NCI-H2196 treated with DMSO at 0.1 percent for 48 hours (cell line): ENCODE measurements around the gene MGAM2.

ENCODE experiments used
- DNase-seq: peaks from one replicate; lab custom pipeline; 2025; ENCODE audit not compliant: unreplicated experiment; lab: John Stamatoyannopoulos, UW

The MGAM2 gene

DNA sequence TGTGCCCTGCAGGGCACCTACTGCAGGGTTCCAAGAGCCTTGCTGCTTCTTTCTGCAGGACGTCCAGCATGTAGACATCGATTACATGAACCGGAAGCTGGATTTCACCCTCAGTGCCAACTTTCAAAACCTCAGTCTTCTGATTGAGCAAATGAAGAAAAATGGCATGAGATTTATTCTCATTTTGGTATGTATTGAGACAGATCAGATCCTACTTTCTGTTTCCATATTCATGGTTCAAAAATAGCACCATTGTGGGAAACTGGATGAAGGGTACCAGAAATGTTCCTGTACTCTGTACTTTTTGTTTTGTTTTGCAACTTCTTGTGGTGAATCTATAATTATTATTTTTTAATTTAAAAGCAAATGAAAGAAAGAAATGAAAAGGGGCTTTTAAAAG is 64.1 kb downstream of the MGAM2 start:
- DNase-seq: no peak

DNA sequence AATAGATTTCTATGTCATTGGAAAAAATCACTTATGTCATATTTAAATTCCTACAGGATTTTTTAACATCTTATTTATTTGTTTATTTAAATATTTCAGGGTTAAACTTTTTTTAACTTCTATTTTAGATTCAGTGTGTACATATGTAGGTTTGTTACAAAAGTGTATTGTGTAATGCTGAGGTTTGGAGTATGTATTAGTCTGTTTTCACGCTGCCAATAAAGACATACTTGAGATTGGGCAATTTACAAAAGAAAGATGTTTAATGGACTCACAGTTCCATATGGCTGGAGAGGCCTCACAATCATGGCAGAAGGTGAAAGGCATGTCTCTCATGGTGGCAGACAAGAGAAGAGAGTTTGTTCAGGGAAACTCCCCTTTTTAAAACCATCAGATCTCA is 65.4 kb downstream of the MGAM2 start:
- no peak for DNase-seq

DNA sequence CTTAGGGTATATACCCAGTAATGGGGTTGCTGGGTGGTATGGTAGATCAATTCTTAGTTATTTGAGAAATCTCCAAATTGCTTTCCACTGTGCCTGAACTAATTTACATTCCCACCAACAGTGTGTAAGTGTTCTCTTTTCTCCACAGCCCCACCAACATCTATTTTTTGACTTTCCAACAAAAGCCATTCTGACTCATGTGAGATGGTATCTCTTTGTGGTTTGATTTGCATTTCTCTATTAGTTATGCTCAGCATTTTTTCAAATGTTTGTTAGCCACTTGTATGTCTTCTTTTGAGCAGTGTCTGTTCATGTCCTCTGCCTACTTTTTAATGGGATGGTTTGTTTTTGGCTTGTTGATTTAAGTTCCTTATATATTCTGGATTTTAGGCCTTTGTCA is 66.4 kb downstream of the MGAM2 start:
- no peak for DNase-seq

DNA sequence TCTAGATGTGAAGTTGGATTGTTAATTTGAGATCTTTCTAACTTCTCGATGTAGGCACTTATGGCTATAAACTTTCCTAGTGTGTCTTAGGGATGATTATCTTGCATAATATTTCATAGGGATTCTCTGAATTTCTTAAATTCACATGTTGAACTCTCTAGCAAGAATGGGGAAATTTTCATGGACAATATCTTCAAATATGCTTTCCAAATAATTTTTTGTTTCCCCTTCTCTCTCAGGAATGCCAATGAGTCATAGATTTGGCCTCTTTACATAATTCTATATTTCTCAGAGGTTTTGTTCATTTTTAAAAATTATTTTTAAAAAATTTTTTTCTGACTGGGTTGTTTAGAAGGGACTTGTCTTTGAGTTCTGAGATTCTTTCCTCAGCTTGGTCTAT is 68.9 kb downstream of the MGAM2 start:
- DNase-seq: no peak

DNA sequence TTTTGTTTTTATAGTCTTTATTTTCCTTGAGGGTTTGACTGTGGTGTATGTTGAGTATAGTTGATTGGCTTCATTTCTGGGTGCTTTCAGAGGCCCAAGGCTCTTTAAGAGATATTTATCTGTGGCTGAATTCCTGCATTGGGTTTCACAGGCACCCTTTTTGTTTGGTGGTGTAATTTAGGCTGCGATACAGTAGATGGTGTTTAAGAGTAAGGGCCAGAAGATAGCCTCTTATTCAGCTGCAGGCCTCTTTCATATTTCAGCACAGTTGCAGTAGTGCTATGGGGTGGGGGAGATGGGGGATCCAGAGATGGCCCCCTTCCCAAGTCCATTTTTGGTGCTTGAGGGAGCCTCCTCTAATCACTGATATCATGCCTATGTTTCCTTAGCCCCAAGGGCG is 69.7 kb downstream of the MGAM2 start:
- DNase-seq: no peak

DNA sequence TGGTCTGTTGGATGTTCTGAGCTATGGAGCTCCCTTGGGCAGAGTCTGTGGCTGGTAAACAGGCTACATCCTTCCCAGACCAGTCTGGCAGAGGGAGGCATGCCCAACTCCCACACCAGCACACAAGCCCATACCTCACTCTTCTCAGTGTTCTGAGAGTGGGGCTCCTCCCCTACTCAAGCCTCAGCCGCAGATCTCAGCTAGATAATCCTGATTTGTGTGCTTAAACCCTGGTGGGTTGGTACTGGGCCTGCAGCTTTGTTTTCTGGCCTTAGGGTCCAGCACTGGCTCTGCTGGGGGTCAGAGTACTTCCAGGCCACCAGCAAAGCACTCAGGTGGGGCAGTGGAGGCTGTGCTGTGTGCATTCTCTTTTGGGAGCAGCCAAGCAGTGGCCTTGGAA is 70.4 kb downstream of the MGAM2 start:
- DNase-seq: no peak

DNA sequence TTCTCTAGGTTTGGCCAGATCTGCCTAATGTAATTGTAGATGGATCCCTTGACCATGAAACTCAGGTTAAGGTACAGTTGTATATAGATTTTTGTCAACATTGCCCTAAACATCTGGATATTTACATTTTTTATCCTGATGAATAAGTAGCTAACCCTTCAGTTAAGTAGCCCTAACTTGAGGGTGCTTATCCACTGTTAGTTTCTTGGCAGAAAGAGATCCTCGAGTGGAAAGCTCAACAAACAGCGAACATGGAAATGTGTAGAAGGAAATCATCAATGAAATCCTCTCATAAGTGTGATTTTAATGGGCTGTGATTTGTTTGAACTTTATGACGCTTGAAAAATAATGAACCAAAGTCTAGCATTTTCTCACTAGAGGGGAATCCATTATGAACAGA is 73.6 kb downstream of the MGAM2 start:
- no peak for DNase-seq

DNA sequence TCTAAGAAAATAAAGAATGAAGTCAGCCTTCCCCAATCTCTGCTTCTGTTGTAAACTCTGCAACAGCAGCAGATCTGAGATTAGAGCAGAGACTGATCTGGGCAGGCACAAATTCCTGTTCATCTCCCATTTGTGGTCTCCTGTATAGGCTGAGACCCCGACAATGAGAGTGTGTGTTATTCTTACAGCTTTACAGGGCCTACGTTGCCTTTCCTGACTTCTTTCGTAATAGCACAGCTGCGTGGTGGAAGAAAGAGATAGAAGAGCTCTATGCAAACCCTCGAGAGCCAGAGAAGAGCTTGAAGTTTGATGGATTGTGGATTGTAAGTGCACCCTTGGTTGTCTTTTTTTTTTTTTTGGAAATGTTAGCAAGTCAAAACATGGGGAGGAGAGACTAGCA is 74.3 kb downstream of the MGAM2 start:
- no peak for DNase-seq

DNA sequence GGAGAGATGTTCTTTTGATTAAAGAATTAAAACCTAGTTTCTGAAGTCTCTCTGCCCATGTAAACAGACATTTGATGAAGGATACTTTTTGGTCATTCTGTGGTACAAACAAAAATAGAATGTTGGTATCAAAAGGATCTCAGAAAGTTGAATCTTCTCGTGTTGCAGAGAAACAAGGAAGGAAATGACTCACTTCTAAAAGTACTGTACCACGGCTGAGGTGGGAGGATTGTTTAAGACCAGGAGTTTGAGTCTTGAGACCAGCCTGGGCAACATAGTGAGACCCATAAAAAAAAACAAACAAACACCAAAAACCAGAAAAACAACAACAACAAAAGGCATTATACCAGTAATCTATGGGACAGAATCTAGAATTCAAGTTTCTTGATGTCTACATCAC is 76.6 kb downstream of the MGAM2 start:
- DNase-seq: no peak

DNA sequence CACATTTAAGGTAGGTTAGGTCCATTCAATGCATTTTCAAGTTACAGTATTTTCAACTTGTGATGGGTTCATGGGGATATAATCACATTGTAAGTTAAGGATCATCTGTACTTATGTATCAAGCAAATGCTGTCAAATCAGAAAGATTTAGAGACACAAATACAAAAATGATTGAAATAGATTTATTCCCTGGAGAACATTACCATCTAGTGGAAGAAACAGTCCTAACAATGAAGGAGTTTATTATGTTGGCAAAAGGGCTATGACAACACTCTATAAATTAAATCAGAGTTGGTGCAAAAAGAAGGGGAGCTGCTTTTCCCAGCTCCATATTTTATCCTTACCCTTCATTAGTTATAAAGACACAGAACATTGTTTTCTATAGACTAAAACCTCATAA is 77.3 kb downstream of the MGAM2 start:
- no peak for DNase-seq

DNA sequence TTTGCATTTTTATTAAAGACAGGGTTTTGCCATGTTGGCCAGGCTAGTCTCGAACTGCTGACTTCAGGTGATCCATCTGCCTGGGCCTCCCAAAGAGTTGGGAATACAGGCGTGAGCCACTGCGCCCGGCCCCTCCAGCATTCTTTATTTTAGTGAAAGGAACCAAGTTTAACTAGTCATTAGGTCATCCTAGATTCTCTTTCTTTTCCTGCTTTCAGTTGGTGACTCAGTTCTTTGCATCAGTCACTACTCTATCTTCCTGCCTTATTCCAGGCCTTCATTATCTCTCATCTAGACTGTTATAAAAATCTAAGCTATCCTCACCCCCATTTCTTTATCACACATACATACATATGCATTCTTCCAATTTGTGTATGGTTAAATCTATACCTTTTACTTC is 82.7 kb downstream of the MGAM2 start:
- no peak for DNase-seq

DNA sequence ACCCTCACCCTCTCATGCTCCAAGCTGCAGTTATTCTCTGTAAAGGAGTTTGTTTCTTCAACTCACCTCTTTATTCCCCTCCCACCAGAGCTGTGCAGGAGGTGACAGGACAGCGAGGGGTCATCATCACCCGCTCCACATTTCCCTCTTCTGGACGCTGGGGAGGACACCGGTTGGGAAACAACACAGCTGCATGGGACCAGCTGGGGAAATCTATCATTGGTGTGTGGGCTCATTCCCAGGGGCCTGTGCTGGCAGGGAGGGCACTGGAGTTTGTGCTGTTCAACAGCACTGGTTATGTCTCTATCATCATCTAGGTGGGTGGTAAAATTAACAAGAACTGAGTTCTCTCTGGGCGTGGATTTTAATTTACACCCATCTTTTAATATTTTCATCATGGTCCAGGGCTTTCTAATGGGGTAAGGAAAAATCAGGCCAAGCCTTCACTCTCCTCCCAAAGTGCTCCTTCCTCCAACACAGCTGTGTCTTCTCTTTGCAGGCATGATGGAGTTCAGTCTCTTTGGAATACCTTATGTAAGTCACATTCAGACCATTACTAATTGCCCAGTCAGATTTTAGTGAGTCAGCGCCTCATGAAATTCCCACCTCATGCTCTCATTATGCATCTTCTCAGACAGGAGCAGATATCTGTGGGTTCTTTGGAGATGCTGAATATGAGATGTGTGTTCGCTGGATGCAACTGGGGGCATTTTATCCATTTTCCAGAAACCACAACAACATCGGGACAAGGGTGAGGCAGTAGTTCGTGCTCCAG is 84.7 kb downstream of the MGAM2 start:
- DNase-seq: no peak

DNA sequence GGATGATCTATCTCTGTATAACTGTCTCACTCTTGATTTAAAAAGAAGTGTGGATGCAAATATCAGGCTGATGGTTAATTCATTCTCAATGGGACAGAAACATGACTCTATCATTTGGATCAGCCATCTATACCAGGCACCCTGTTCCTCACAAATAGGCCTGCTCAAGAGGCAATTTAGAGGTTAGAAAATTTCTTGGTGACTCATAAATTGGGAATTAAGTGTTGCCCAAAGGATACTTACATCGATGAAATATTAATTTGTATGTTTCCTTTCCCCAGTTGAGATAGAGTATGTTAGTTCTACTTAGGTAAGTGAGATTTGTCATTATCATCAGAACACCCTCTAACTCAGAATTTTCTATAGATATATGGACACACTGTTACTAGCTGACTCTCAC is 88.7 kb downstream of the MGAM2 start:
- DNase-seq: no peak

DNA sequence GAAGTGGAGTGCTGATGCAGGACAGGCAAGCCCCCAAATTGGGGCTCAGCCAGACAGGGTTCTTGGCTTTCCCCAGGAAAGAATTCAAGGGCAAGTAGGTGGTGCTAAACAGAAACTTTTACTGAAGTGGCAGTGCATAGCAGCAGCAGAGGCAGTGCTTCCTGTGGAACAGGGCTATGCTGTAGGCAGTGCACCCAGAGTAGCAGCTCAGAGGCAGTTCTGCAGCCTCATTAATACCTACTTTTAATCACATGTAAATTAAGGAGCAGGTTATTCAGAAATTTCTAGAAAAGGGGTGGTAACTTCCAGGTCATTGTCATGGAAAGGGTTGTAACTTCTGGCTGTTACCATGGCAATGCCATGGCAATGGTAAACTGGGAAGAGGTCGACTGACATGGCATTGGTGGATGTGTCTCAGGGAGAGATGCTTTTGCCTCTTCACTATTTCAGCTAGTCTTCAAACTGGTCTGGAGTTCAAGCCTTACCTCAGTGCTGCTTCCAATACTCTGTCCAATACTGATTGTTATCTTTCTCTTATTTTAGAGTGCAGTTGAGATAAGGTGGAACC is 117.1 kb downstream of the MGAM2 start:
- DNase-seq: no peak

DNA sequence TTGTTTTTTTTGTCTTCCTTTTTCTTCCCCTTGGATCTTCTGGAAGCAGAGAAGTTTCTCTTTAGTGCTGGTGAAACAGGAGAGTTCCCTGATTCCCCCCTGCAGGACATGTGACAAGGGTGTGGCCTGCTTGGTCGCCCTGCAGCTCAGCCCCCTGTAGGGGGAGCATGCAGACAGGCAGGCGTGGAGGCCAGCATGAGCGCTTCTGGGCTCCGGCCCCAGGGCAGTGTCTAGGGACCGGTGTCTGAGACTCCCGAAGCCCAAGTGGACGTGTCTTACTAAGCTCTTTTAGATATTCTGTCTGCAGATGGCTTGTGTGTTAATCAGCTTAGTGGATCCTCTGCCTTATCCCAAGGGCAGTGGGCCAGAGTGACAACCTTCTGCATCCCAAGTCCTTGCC is 120.2 kb downstream of the MGAM2 start:
- DNase-seq: no peak

DNA sequence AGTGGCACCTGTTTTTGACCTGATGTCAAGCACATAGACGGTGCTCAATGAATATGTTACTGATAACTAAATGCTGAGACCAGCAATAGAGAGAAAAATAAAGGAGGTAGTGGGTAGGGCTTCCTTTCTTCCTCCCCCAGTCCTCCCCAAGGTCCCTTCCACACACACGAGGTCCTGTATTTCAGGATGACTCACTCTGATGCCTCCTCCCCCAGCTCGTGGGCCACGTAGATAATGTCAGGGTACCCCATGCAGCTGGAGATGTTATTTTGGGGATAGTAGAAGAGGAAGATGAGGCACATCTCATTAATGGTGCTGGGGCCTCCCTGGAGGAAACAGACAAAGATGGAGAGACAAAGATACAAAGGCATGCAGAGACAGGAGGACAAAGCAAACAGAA is 129.0 kb downstream of the MGAM2 start:
- no peak for DNase-seq

DNA sequence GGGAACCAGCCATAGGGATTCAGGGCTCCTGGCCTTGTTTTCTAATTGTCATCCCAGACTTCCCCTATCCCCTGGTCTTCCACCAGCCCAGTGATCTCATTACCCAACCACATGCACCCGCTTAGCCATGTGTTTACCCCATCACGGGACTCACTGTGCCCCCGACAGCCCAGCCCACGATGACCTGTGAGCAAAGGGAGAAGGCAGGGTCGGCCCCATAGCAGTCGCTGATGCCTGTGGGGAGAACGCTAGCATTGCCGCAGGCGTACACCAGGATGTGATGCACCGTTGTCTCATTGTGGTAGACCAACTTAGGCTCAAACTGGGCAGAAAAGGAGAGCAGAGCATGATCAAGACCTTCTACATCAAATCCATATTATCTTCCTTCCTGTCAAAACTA is 132.3 kb downstream of the MGAM2 start:
- DNase-seq: no peak

DNA sequence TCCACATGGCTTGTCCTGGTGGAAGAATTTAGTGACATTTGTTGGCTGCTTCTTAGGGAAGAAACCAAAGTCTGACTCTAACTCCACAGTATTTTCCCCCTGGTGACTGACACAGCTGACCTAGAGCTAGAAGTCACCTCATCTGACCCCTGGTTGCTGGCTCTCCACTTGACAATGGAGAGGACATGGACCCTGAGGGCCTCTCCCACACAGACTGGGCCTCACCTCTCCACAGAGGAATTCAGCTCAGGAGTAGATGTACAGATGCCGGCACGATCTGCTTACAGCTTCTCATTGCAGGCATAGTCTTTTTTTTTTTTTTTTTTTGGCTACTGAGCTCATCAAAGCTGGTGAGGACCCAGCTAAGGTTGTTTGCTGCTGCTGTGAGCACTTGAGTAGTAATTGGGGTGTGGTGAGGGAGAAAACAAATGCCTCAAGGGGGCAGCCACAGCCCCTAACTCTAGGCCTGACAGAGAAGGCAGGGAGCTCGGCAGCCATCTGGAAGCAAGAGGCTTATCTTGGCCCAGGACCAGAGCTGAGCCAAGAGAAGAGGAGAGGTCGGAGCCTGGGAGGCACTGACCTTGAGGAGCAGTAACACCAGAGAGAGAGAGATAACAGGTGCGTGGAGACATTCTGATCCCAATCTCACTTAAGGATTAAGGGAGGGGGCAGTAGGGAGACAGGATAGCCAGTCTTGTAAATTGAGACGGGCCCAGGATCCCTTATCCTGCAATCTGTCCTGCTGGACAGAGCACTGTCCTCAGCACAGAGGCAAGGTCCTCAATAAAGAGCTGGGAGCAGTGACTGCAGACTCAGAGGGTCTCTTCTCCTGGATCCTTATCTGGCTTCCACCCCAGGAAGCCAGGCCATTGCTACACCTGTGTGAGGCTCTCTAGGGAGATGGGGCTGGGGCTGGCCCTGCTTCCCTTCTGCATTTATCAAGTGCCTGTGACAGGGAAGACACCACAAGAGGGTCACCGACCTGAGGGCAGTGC is 136.9 kb downstream of the MGAM2 start:
- DNase-seq: no peak

DNA sequence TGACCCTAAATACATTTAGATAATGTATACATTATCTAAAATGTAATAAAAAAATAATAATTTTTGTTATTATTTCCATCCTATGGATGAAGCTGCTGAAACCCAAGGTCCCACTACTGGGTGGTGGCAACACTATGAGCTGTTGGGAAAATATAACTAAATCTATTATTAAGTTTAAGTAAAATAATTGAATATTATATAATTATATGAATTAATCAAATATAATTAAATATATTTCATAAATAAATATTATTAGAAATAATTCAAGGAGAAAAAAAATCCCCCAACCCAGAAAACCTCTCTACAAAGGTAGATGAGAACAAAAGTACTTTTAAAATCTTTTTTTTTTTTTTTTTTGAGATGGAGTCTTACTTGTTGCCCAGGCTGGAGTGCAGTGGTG is 138.4 kb downstream of the MGAM2 start:
- DNase-seq: no peak

DNA sequence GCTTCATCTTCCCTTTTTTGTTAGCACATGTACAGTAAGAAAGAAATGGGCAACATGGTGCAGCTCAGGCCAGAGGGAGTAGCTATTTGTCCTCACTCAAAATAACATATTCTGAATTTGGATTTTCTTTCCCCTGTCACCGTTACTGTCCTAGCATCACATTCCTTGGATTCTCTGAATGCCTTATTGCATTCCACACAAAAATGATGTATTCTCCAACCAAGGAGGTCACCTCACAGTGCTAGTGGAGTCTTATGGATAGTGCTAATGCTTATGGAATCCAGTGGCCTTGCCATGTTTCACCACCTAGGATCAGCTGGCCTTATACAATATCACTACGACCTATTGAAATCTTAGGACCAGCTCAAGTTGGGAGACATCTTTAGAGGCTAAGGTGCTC is 139.2 kb downstream of the MGAM2 start:
- DNase-seq: no peak

DNA sequence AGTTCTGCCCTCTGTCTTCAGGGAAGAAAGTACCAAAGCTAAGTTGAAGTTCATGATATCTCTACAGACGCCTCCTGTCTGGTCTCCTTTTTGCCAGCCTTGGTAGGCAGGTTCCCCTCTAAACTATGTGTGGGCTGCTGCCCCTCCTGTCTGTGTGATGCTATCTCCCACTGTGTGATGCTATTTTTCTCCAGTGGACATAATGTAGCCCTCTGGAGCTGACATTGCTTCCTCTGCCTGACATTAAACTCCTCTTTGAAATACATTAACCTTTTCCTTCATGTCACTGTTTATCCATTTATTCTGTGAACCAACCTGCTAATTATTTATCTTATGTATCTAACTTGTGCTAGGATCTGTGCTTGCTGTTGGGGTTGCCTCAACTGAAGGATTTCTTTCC is 146.4 kb downstream of the MGAM2 start, which contains the start of gene PRSS58:
TSS of gene PRSS58 (minus strand) at position 101 of the 400 bp plus-strand sequence. CDS start 351 bp downstream, outside the sequence.
- DNase-seq: no peak
